ENCODE measurements around the gene STK24. TPM values are rescaled to one million over a fixed set of nuclear protein-coding genes. Genes with fewer than 3 reads are reported as not detected.
"Not testable (repeated sequence)": the region's sequence is repeated elsewhere in the genome, so short reads cannot be mapped to it uniquely, and the experiment has no call there.

The STK24 gene
- total and polyA plus RNA-seq, 2 experiments from 2014 or later, result 83.3 to 98.0 TPM

DNA sequence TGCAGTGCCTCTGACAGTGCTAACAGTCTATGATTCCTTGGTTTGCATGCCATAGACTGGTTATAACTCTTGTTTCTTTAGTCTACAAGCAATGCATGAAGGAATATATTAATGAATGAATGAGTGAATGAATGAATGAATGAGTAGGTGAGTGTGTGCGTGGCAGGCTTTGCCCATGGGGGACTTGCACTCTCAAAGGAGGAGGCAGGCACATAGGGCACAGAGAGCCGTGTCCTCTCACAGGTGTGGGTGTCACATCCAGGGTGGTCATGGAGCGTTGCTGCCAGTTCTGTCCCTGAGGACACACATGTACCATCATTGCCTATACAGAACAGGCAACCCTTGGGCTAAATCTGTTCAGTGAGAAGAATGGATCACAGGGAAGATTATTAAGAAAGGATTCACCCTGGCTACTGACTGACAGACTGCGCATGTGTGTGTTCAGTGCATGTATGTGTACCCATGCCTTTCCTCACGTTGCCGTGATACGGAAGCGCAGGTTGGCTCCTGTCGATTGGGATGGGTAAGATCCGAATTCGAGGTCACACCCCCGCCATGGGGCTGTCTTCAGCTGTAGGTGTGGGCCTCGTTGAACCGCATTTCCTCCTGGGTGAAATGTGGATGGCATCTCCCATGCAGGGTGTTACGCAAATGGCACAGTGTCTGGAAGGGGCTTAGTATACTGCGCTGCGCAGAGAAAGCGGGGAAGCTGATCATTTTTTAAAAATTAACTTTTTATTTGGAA, 161.4 kb downstream of the STK24 start:
- TF ChIP-seq, protein P1, sequence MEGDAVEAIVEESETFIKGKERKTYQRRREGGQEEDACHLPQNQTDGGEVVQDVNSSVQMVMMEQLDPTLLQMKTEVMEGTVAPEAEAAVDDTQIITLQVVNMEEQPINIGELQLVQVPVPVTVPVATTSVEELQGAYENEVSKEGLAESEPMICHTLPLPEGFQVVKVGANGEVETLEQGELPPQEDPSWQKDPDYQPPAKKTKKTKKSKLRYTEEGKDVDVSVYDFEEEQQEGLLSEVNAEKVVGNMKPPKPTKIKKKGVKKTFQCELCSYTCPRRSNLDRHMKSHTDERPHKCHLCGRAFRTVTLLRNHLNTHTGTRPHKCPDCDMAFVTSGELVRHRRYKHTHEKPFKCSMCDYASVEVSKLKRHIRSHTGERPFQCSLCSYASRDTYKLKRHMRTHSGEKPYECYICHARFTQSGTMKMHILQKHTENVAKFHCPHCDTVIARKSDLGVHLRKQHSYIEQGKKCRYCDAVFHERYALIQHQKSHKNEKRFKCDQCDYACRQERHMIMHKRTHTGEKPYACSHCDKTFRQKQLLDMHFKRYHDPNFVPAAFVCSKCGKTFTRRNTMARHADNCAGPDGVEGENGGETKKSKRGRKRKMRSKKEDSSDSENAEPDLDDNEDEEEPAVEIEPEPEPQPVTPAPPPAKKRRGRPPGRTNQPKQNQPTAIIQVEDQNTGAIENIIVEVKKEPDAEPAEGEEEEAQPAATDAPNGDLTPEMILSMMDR (IDR thresholded peaks at IDR 0.05; ENCODE audit: low read depth, low read length), result no peak

DNA sequence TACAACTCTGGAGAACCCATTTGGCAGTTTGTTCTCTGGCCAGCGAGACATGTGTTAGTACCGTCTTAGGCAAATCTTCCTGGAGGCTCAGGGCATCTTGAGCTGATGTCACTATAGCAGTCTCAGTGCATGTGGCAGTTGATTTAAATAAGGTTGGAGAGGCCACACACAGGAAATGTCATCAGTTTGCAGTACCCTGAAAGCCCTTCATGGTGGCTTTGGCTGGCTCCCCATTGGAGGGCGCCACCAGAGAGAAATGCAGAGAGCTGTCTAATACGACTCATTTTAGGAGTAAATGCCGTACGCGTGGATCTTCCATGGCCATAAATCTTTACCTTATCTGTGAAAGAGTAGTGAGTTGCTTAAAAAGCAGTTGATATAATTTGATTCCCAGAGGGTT, 163.1 kb downstream of the STK24 start:
- H3K27ac ChIP-seq, result no peak overlapping the region
- H3K36me3 ChIP-seq, result no peaks in the 10 kb centered on the region
- TF ChIP-seq, protein P1 (IDR thresholded peaks at IDR 0.05; ENCODE audit: low read depth, low read length), result no peak
- H3K9me3 ChIP-seq (ENCODE audit: low read depth), result no peaks in the 10 kb centered on the region
- no peaks in the 10 kb centered on the region for H3K27me3 ChIP-seq
- no peak for DNase-seq (ENCODE audit: low read depth in 1 of 2, low spot score in 1 of 2)
- no peaks in the 10 kb centered on the region for H3K4me1 ChIP-seq (ENCODE audit: low read depth)
- no peak overlapping the region for H3K4me3 ChIP-seq

More for the DNA sequence above, 161.4 kb downstream of the STK24 start:
- no peaks in the 10 kb centered on the region for H3K9me3 ChIP-seq (ENCODE audit: low read depth)
- H3K27ac ChIP-seq, result no peak overlapping the region
- H3K4me1 ChIP-seq (ENCODE audit: low read depth), result no peaks in the 10 kb centered on the region
- no peaks in the 10 kb centered on the region for H3K27me3 ChIP-seq
- H3K4me3 ChIP-seq, result no peak overlapping the region
- no peaks in the 10 kb centered on the region for H3K36me3 ChIP-seq
- DNase-seq (ENCODE audit: low read depth in 1 of 2, low spot score in 1 of 2), result no peak

DNA sequence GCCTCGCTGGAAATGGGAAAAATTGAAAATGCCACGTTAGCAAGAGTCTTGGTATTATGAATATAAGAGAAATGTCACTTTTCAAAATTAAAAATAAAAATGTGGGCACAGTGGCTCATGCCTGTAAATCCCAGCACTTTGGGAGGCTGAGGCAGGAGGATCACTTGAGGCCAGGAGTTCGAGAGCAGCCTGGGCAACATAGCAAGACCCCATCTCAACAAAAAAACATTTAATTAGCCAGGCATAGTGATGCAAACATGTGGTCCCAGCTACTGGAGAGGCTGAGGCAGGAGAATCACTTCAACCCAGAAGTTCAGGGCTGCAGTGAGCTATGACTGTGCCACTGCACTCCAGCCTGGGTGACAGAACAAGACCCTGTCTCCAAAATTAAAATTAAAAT, 163.6 kb downstream of the STK24 start:
- not testable (repeated sequence) for H3K4me1 ChIP-seq (ENCODE audit: low read depth); H3K27ac ChIP-seq; H3K9me3 ChIP-seq (ENCODE audit: low read depth); DNase-seq (ENCODE audit: low read depth in 1 of 2, low spot score in 1 of 2); H3K36me3 ChIP-seq; H3K4me3 ChIP-seq; H3K27me3 ChIP-seq

DNA sequence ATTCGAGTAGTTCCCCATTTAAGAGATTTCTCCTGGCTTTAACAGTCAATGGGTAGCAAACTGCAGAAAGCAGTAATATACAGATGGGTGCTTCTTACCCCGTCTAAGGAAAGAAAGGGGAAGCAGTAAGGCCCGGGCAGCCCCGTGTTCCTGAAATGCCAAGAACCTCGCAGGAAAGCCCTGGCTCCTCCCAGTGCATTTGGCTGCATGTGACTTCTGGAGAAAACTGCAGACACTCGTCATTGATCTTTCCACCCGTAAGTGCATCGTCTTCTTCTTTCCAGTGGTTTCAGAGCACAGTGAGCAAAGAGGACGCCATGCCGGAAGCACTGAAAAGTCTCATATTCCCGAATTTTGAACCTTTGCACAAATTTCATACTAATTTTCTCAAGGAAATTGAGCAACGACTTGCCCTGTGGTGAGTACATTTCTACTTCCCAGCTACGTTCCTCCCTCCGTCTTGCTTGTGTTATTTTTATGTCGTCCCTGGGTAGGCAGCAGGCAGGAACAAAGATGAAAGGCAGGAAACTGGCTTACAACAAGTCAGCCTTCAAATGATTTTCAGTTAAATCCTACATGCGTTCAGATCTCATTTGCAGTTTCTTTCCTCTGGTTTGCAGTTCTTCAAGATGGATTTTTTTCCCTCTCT, 165.2 kb downstream of the STK24 start:
- TF ChIP-seq, protein P1 (IDR thresholded peaks at IDR 0.05; ENCODE audit: low read depth, low read length), result no peak
- Histone ChIP-seq H3K4me1 (ENCODE audit: low read depth) (no peaks in the 10 kb centered on the region), H3K4me3 (no peak overlapping the region), H3K27me3 (no peaks in the 10 kb centered on the region), H3K36me3 (no peaks in the 10 kb centered on the region), H3K27ac (no peak overlapping the region), H3K9me3 (ENCODE audit: low read depth) (no peaks in the 10 kb centered on the region)
- peak in 1 of 2 donors; percentile 7 for DNase-seq (ENCODE audit: low read depth in 1 of 2, low spot score in 1 of 2)

DNA sequence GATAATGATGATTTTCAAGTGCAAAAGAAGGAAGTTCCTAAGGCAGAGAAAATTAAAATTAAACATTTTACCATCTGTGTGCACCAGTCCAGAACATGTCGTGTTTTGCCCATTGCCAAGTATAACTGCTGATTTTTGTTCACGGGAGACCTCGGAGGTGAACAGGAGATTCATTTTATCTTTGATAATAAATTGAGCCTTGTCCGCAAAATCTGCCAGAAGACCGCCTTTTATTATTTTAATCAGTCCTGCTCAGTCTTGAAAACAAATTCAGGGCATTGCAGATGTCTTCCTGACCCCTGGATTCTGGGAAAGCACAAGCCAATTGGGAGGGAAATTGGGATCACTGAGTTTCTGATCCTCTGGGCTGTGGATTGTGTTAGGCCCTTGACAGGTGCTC, 165.9 kb downstream of the STK24 start:
- no peaks in the 10 kb centered on the region for H3K4me1 ChIP-seq (ENCODE audit: low read depth)
- H3K27ac ChIP-seq, result no peak overlapping the region
- H3K27me3 ChIP-seq, result no peaks in the 10 kb centered on the region
- no peak overlapping the region for H3K4me3 ChIP-seq
- DNase-seq (ENCODE audit: low read depth in 1 of 2, low spot score in 1 of 2), result no peak
- no peaks in the 10 kb centered on the region for H3K9me3 ChIP-seq (ENCODE audit: low read depth)
- H3K36me3 ChIP-seq, result no peaks in the 10 kb centered on the region
- TF ChIP-seq, protein P1 (IDR thresholded peaks at IDR 0.05; ENCODE audit: low read depth, low read length), result no peak

DNA sequence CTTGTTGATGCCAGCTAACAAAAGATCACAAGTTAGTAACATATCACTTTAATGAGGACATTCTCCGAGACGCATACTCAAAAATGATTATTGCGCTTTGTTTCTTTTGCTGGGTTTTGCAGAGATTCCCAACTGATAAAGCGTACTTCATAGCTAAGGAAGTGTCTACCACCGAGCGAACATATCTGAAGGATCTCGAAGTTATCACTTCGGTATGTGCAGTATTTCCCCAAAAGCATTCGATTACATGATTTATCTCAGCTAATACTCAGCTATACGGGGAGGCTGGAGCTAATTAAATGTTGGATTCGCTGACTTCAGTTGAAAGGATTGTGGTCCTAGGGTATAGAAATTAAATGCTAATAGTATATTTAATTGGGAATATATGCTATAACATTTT, 166.3 kb downstream of the STK24 start:
- Histone ChIP-seq H3K4me1 (ENCODE audit: low read depth) (no peaks in the 10 kb centered on the region), H3K36me3 (no peaks in the 10 kb centered on the region)
- no peak for DNase-seq (ENCODE audit: low read depth in 1 of 2, low spot score in 1 of 2)

More for the DNA sequence above, 166.3 kb downstream of the STK24 start:
- no peaks in the 10 kb centered on the region for H3K9me3 ChIP-seq (ENCODE audit: low read depth)
- no peak overlapping the region for H3K4me3 ChIP-seq
- TF ChIP-seq, protein P1 (IDR thresholded peaks at IDR 0.05; ENCODE audit: low read depth, low read length), result no peak
- H3K27me3 ChIP-seq, result no peaks in the 10 kb centered on the region
- H3K27ac ChIP-seq, result no peak overlapping the region
